Smooth muscle cell (in vitro differentiated cells): Measurements from ENCODE around the gene MALT1. TPM values are rescaled to one million over a fixed set of nuclear protein-coding genes. Genes with fewer than 3 reads are reported as not detected.

Experiments used
- DNase-seq: peaks from one replicate; lab custom pipeline; 2025; ENCODE audit not compliant: unreplicated experiment; lab: John Stamatoyannopoulos, UW
- H2AFZ ChIP-seq: fragments of 200-600 bp; sonication (generic); 2 replicates; pipeline ENCODE4 v1.6.0; 2016; ENCODE audit warnings: antibody characterized with exemption, low read depth, mild to moderate bottlenecking
- H3F3A ChIP-seq: fragments of 200-600 bp; sonication (generic); 2 replicates; pipeline ENCODE4 v1.6.0; 2017; ENCODE audit warnings: antibody characterized with exemption, low read depth
- H3K27ac ChIP-seq: fragments of 200-600 bp; sonication (generic); 2 replicates; pipeline ENCODE4 v1.5.1; 2016; ENCODE audit warnings: low read depth, mild to moderate bottlenecking
- H3K27me3 ChIP-seq: fragments of 200-600 bp; sonication (generic); 2 replicates; pipeline ENCODE4 v1.6.1; 2016; ENCODE audit warnings: low read depth, mild to moderate bottlenecking
- H3K36me3 ChIP-seq: fragments of 200-600 bp; sonication (generic); 2 replicates; pipeline ENCODE4 v1.5.1; 2016; ENCODE audit warnings: low read depth
- H3K4me1 ChIP-seq: fragments of 200-600 bp; sonication (generic); 2 replicates; pipeline ENCODE4 v1.5.1; 2016; ENCODE audit warnings: low read depth
- H3K4me2 ChIP-seq: fragments of 200-600 bp; sonication (generic); 2 replicates; pipeline ENCODE4 v1.6.0; 2016; ENCODE audit warnings: mild to moderate bottlenecking
- H3K4me3 ChIP-seq: fragments of 200-600 bp; sonication (generic); 2 replicates; pipeline ENCODE4 v1.5.1; 2016; ENCODE audit warnings: mild to moderate bottlenecking
- H3K79me2 ChIP-seq: fragments of 200-600 bp; sonication (generic); 2 replicates; pipeline ENCODE4 v1.6.0; 2016; ENCODE audit warnings: low read depth, mild to moderate bottlenecking
- H3K9ac ChIP-seq: fragments of 200-600 bp; sonication (generic); 2 replicates; pipeline ENCODE4 v1.6.0; 2016; ENCODE audit warnings: low read depth
- H3K9me3 ChIP-seq: fragments of 200-600 bp; sonication (generic); replicated peaks from 2 replicates; pipeline ENCODE4 v1.5.1; 2016; ENCODE audit warnings: low read depth
- H4K20me1 ChIP-seq: fragments of 200-600 bp; sonication (generic); 2 replicates; pipeline ENCODE4 v1.6.0; 2016; ENCODE audit warnings: low read depth
- WGBS: methylation state at CpG from one replicate; pipeline ENCODE4 v1.1.7; 2016; ENCODE audit warnings: low lambda C conversion rate; 5-methylcytosine and 5-hydroxymethylcytosine counted together
- polyA plus RNA-seq: library from polyadenylated mRNA; unstranded; fragments of >200 nt; fragmentation: Nextera tagmentation; extraction: Ambion mirVana; gene quantifications from 2 replicates; pipeline ENCODE4 v1.2.1, GENCODE V29; 2016
- total RNA-seq: library from RNA; depleted of rRNA; stranded (reverse); fragments of >200 nt; gene quantifications from 2 replicates; pipeline ENCODE4 v1.2.3, GENCODE V29; 2014
- TF ChIP-seq, protein P1 (sequence below): fragments of 200-600 bp; sonication (generic); IDR thresholded peaks from 2 replicates; pipeline ENCODE4 v1.5.1; 2017; ENCODE audit warnings: borderline replicate concordance, mild to moderate bottlenecking, antibody characterized with exemption; ENCODE audit not compliant: insufficient read depth, poor library complexity, severe bottlenecking

MALT1 gene
- total and polyA plus RNA-seq, 2 experiments from 2014 or later = 12.4 to 42.2 TPM

DNA sequence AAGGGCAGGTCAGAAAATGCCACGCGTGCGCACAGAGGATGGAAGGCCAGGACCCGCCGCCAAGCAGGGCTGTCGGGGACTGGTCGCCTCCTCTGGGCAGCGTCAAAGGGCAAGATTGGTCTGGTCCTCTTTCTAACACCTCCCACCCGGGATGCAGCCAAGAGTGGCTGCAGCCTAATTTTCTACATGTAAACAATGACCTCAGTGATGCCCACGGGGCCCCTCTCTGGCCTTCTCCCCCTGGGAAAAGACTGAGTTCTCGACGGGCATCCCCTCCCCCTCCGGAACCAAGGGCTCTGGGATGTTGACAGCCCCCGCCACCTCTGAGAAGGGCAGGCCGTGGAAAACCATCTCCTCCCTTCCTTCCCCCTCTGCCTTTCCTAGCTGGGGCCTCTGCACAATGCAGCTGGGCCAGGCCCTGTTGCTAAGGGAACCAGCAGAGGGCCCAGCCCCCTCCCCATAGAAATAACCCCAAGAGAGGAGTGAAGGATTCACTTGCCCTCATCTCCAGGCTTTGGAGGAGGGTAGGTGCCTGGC, 113.4 kb downstream of the MALT1 start:
- Histone ChIP-seq H3K9me3 (no peaks in the 10 kb centered on the region), H3K4me1 (peaks cover 26% of the 10 kb centered on the region), H3K27me3 (no peaks in the 10 kb centered on the region), H3K4me2 (peak overlapping the region; percentile 53), H3K27ac (peak overlapping the region; percentile 94), H3K36me3 (no peaks in the 10 kb centered on the region), H3K79me2 (no peaks in the 10 kb centered on the region), H3K9ac (peak overlapping the region; percentile 87), H2AFZ (no peak overlapping the region), H3F3A (peaks cover 36% of the 10 kb centered on the region), H4K20me1 (no peaks in the 10 kb centered on the region), H3K4me3 (no peak overlapping the region)
- 30% methylated on average over 15 of the region's 15 CpGs for WGBS
- no peak for DNase-seq
- TF ChIP-seq, protein P1, sequence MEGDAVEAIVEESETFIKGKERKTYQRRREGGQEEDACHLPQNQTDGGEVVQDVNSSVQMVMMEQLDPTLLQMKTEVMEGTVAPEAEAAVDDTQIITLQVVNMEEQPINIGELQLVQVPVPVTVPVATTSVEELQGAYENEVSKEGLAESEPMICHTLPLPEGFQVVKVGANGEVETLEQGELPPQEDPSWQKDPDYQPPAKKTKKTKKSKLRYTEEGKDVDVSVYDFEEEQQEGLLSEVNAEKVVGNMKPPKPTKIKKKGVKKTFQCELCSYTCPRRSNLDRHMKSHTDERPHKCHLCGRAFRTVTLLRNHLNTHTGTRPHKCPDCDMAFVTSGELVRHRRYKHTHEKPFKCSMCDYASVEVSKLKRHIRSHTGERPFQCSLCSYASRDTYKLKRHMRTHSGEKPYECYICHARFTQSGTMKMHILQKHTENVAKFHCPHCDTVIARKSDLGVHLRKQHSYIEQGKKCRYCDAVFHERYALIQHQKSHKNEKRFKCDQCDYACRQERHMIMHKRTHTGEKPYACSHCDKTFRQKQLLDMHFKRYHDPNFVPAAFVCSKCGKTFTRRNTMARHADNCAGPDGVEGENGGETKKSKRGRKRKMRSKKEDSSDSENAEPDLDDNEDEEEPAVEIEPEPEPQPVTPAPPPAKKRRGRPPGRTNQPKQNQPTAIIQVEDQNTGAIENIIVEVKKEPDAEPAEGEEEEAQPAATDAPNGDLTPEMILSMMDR = no peak

DNA sequence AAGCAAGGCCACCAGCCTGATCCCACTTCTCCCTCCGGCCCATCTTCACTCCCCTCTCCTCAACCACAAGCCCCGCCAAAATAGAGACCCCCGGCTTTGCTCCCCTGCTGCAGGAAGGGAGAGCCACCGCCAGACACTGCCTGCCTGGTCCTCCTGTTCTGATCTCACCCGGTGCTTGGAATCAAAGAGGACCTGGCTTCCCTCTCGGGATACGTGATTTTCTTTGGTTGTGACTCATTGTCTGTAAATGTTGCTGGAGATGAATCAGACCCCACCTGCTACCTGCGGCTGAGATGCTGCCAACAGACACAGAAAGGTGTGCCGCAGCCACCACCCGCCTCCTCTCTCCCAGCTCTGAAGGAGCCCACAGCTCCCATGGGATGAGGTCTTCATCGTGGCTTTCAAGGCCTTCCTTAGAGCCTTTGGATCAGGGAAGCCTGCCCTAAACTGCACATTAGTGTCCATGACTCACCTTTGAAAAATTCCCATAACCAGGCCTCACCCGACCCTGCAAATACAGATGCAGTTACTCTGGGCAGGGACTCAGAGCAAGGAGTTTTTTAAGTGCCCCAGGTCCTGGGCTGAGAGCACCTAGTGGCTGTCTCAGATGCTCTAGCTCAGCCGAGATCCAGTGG, 114.0 kb downstream of the MALT1 start:
- Histone ChIP-seq H3K4me1 (peaks cover 33% of the 10 kb centered on the region), H3K79me2 (no peaks in the 10 kb centered on the region), H3K27ac (peak overlapping the region; percentile 94), H3K9ac (peak overlapping the region; percentile 87), H3K4me2 (peak overlapping the region; percentile 53), H3K36me3 (no peaks in the 10 kb centered on the region), H3K9me3 (no peaks in the 10 kb centered on the region), H4K20me1 (no peaks in the 10 kb centered on the region), H2AFZ (no peak overlapping the region), H3K27me3 (no peaks in the 10 kb centered on the region), H3K4me3 (no peak overlapping the region), H3F3A (peaks cover 41% of the 10 kb centered on the region)
- WGBS = 28% methylated on average over 13 of the region's 13 CpGs
- TF ChIP-seq, protein P1 = no peak
- no peak for DNase-seq

DNA sequence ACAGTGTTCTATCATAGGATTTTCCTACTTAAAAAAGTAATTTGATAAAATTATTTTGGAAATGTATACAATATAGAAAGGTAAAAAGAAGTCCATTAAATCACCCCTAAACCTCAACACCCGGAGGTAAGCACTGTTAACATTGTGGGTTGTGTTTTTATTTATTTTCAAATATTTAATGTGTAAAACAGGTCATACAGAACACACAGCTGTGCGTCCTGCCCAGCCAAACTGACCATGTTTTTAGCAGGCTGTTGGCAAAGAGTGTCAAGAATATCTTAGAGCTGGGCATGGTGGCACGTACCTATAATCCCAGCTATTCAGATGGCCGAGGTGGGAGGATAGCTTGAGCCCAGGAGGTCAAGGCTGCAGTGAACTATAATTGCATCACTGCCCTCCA, 114.6 kb downstream of the MALT1 start:
- Histone ChIP-seq H2AFZ (no peak overlapping the region), H3K9me3 (no peaks in the 10 kb centered on the region), H3K36me3 (no peaks in the 10 kb centered on the region), H3K79me2 (no peaks in the 10 kb centered on the region), H4K20me1 (no peaks in the 10 kb centered on the region), H3K4me1 (peaks cover 34% of the 10 kb centered on the region), H3K27me3 (no peaks in the 10 kb centered on the region), H3K4me3 (no peak overlapping the region), H3K4me2 (peak overlapping the region; percentile 49), H3K9ac (peak overlapping the region; percentile 21), H3F3A (peaks cover 41% of the 10 kb centered on the region), H3K27ac (peak overlapping the region; percentile 94)
- WGBS = 85% methylated on average over 4 of the region's 4 CpGs
- no peak for DNase-seq
- TF ChIP-seq, protein P1 = no peak
